Neuronal stem cell (in vitro differentiated cells): Measurements from ENCODE around the gene RNF224.

Experiments used
- DNase-seq: peaks from one replicate; pipeline ENCODE4 v3.0.0-alpha.2; 2013; ENCODE audit warnings: low spot score
- H2AFZ ChIP-seq: one replicate; pipeline ENCODE4 v1.6.1; 2013; ENCODE audit warnings: mild to moderate bottlenecking, low read length, inconsistent platforms
- H2AK5ac ChIP-seq: 2 replicates; pipeline ENCODE4 v1.6.1; 2013; ENCODE audit warnings: low read depth, mild to moderate bottlenecking, inconsistent platforms, low read length, moderate library complexity, mixed read lengths
- H2BK120ac ChIP-seq: 2 replicates; pipeline ENCODE4 v1.6.1; 2013; ENCODE audit warnings: low read depth, mild to moderate bottlenecking, inconsistent platforms, low read length, moderate library complexity, mixed read lengths
- H2BK12ac ChIP-seq: one replicate; pipeline ENCODE4 v1.6.1; 2013; ENCODE audit warnings: low read length, inconsistent platforms
- H2BK15ac ChIP-seq: 2 replicates; pipeline ENCODE4 v1.6.1; 2013; ENCODE audit warnings: mild to moderate bottlenecking, low read length, inconsistent platforms, mixed read lengths
- H2BK5ac ChIP-seq: one replicate; pipeline ENCODE4 v1.6.1; 2013; ENCODE audit warnings: inconsistent platforms, mild to moderate bottlenecking, low read length, moderate library complexity
- H3K14ac ChIP-seq: one replicate; pipeline ENCODE4 v1.6.1; 2013; ENCODE audit warnings: low read length, inconsistent platforms
- H3K18ac ChIP-seq: 2 replicates; pipeline ENCODE4 v1.6.1; 2013; ENCODE audit warnings: low read length, inconsistent platforms
- H3K23ac ChIP-seq: 2 replicates; pipeline ENCODE4 v1.6.1; 2013; ENCODE audit warnings: low read depth, mild to moderate bottlenecking, mixed read lengths, low read length, inconsistent platforms; ENCODE audit not compliant: poor library complexity
- H3K27ac ChIP-seq: replicated peaks from 3 replicates; pipeline ENCODE4 v1.5.1; 2013; ENCODE audit warnings: low read length, inconsistent platforms
- H3K27me3 ChIP-seq, 3 experiments: 2 replicates each; pipeline ENCODE4 v1.6.1; 2013; ENCODE audit warnings: low read length in 3 of 3, mild to moderate bottlenecking in 2 of 3, inconsistent platforms in 1 of 3, low read depth in 1 of 3, mixed read lengths in 1 of 3, moderate library complexity in 1 of 3; ENCODE audit not compliant: control insufficient read depth in 3 of 3, insufficient read depth in 3 of 3
- H3K36me3 ChIP-seq, 2 donors: replicated peaks in 1 of 2; 2 replicates each; pipeline ENCODE4 v1.6.1; 2013; ENCODE audit warnings: low read length in 2 of 2; ENCODE audit not compliant: control insufficient read depth in 2 of 2, insufficient read depth in 2 of 2
- H3K4ac ChIP-seq: 2 replicates; pipeline ENCODE4 v1.6.1; 2013; ENCODE audit warnings: inconsistent platforms, mild to moderate bottlenecking, low read length, moderate library complexity
- H3K4me1 ChIP-seq, 2 donors: 1 replicate in 1 of 2; 2 replicates in 1 of 2; pipeline ENCODE4 v1.6.1; 2013; ENCODE audit warnings: low read length in 2 of 2, low read depth in 1 of 2; ENCODE audit not compliant: control insufficient read depth in 2 of 2, insufficient read depth in 1 of 2
- H3K4me2 ChIP-seq: one replicate; pipeline ENCODE4 v1.6.1; 2013; ENCODE audit warnings: mild to moderate bottlenecking, low read length, inconsistent platforms; ENCODE audit not compliant: insufficient read depth, poor library complexity, severe bottlenecking
- H3K4me3 ChIP-seq, 2 donors: 2 replicates each; pipeline ENCODE4 v1.5.1; 2013; ENCODE audit warnings: low read length in 2 of 2, mild to moderate bottlenecking in 2 of 2, inconsistent platforms in 1 of 2, moderate library complexity in 1 of 2
- H3K79me1 ChIP-seq: one replicate; pipeline ENCODE4 v1.6.1; 2013; ENCODE audit warnings: low read depth, mild to moderate bottlenecking, inconsistent platforms, low read length, moderate library complexity
- H3K9ac ChIP-seq: one replicate; pipeline ENCODE4 v1.6.1; 2013; ENCODE audit warnings: mild to moderate bottlenecking, low read depth, low read length, inconsistent platforms; ENCODE audit not compliant: poor library complexity
- H3K9me3 ChIP-seq, 2 donors: replicated peaks in 1 of 2; 2 replicates each; pipeline versions ENCODE3 to v1.6.1; 2013; ENCODE audit warnings: low read length in 2 of 2, mild to moderate bottlenecking in 2 of 2, inconsistent platforms in 1 of 2, low read depth in 1 of 2, mixed read lengths in 1 of 2, moderate library complexity in 1 of 2; ENCODE audit not compliant: control insufficient read depth in 2 of 2, insufficient read depth in 1 of 2
- H4K8ac ChIP-seq: one replicate; pipeline ENCODE4 v1.6.1; 2013; ENCODE audit warnings: low read depth, mild to moderate bottlenecking, inconsistent platforms, low read length, moderate library complexity
- H4K91ac ChIP-seq: one replicate; pipeline ENCODE4 v1.6.1; 2013; ENCODE audit warnings: low read length, low read depth, mild to moderate bottlenecking, inconsistent platforms; ENCODE audit not compliant: poor library complexity
- WGBS, 2 donors: extraction: QIAGEN DNeasy Blood & Tissue Kit; methylation state at CpG; one replicate each; pipeline ENCODE4 v1.1.7; 2013; ENCODE audit warnings: missing lambda C conversion rate in 2 of 2, mixed read lengths in 1 of 2; ENCODE audit not compliant: insufficient read length in 2 of 2, insufficient replicate concordance in 1 of 2; ENCODE audit errors: extremely low coverage in 2 of 2; 5-methylcytosine and 5-hydroxymethylcytosine counted together

Gene RNF224

GRCh38 chr9:137219757-137220316 lies 7.5 kb upstream of the RNF224 start:
- Histone ChIP-seq H3K4me2 (no peak overlapping the region), H3K27ac (no peak overlapping the region), H2BK120ac (no peak overlapping the region), H3K4me3 (no peak overlapping the region), H2AFZ (no peak overlapping the region), H2BK15ac (no peak overlapping the region), H3K9ac (peak overlapping the region; percentile 60), H3K14ac (no peak overlapping the region), H2BK5ac (no peak overlapping the region), H3K27me3 (peaks cover 0 to 10% (median 3%) of the 10 kb centered on the region in 3 experiments), H3K36me3 (peaks cover 5 to 16% of the 10 kb centered on the region in 2 donors), H3K18ac (no peak overlapping the region), H3K4me1 (peaks cover 11 to 15% of the 10 kb centered on the region in 2 donors), H3K79me1 (peaks cover 13% of the 10 kb centered on the region), H4K91ac (no peak overlapping the region), H3K9me3 (no peaks in the 10 kb centered on the region), H3K4ac (no peak overlapping the region), H2BK12ac (no peak overlapping the region), H3K23ac (peak overlapping the region; percentile 89), H2AK5ac (no peak overlapping the region), H4K8ac (no peak overlapping the region)
- DNase-seq, result no peak
- no CpG with 5 or more reads among the region's 10 CpGs for WGBS, 2 donors

- Histone ChIP-seq H3K79me1 (peaks cover 13% of the 10 kb centered on the region), H3K14ac (no peak overlapping the region), H3K18ac (peak overlapping the region; percentile 48), H3K36me3 (peaks cover 2 to 9% of the 10 kb centered on the region in 2 donors), H3K27ac (no peak overlapping the region), H3K27me3 (peaks cover 0 to 10% (median 3%) of the 10 kb centered on the region in 3 experiments), H4K8ac (no peak overlapping the region), H2AK5ac (peak overlapping the region; percentile 75), H3K4me2 (no peak overlapping the region), H3K23ac (peak overlapping the region; percentile 89), H3K4me3 (no peak overlapping the region), H2BK5ac (no peak overlapping the region), H2BK12ac (no peak overlapping the region), H3K4me1 (peaks cover 11 to 15% of the 10 kb centered on the region in 2 donors), H3K9ac (no peak overlapping the region), H2BK15ac (peak overlapping the region; percentile 85), H3K4ac (no peak overlapping the region), H2AFZ (no peak overlapping the region), H2BK120ac (no peak overlapping the region), H3K9me3 (no peaks in the 10 kb centered on the region), H4K91ac (no peak overlapping the region)
- no CpG with 5 or more reads among the region's 52 CpGs for WGBS, 2 donors
- no peak for DNase-seq
Measured at GRCh38 chr9:137220317-137221094, 6.8 kb upstream of the RNF224 start.

GRCh38 chr9:137221095-137221505 lies 6.2 kb upstream of the RNF224 start:
- Histone ChIP-seq H3K18ac (no peak overlapping the region), H2BK12ac (no peak overlapping the region), H3K9me3 (no peaks in the 10 kb centered on the region), H2AK5ac (peak overlapping the region; percentile 56), H2BK120ac (no peak overlapping the region), H2AFZ (no peak overlapping the region), H3K4me1 (peaks cover 11 to 18% of the 10 kb centered on the region in 2 donors), H3K4me3 (no peak overlapping the region), H3K27me3 (peaks cover 0 to 10% (median 3%) of the 10 kb centered on the region in 3 experiments), H3K27ac (no peak overlapping the region), H3K9ac (no peak overlapping the region), H3K36me3 (peaks cover under 1 to 3% of the 10 kb centered on the region in 2 donors), H2BK15ac (peak overlapping the region; percentile 49), H2BK5ac (no peak overlapping the region), H3K79me1 (peaks cover 13% of the 10 kb centered on the region), H3K4ac (no peak overlapping the region), H3K4me2 (peak overlapping the region; percentile 89), H4K8ac (no peak overlapping the region), H3K14ac (no peak overlapping the region), H4K91ac (no peak overlapping the region), H3K23ac (no peak overlapping the region)
- DNase-seq, result no peak
- WGBS, 2 donors, result no CpG with 5 or more reads among the region's 14 CpGs

GRCh38 chr9:137221506-137222111 lies 5.7 kb upstream of the RNF224 start:
- Histone ChIP-seq H3K23ac (peak overlapping the region; percentile 43), H4K8ac (peak overlapping the region; percentile 98), H3K36me3 (no peaks in the 10 kb centered on the region), H2AK5ac (peak overlapping the region; percentile 56), H2AFZ (peak overlapping the region; percentile 71), H3K4me2 (peak overlapping the region; percentile 89), H3K9me3 (no peaks in the 10 kb centered on the region), H2BK120ac (no peak overlapping the region), H3K4ac (no peak overlapping the region), H3K27me3 (peaks cover 0 to 10% (median 3%) of the 10 kb centered on the region in 3 experiments), H3K18ac (peak overlapping the region; percentile 93), H4K91ac (no peak overlapping the region), H3K9ac (peak overlapping the region; percentile 84), H3K27ac (no peak overlapping the region), H3K4me1 (peaks cover 11 to 23% of the 10 kb centered on the region in 2 donors), H2BK15ac (peak overlapping the region; percentile 49), H2BK5ac (no peak overlapping the region), H2BK12ac (no peak overlapping the region), H3K79me1 (peaks cover 12% of the 10 kb centered on the region), H3K4me3 (peak overlapping the region; percentile 74 to 83), H3K14ac (no peak overlapping the region)
- no CpG with 5 or more reads among the region's 61 CpGs for WGBS, 2 donors
- DNase-seq, result no peak
